ENCODE measurements around the gene ALOX5. TPM values are rescaled to one million over a fixed set of nuclear protein-coding genes. Genes with fewer than 3 reads are reported as not detected.
A peak's percentile ranks its signal among the peaks of the same experiment; 100 is the strongest.

Gene ALOX5
- total RNA-seq, 1 donor from 2014 or later, result not detected

- DNase-seq (ENCODE audit: low spot score), result no peak
- no peak for TF ChIP-seq CTCF (IDR thresholded peaks at IDR 0.05)
- H3K27ac Mint-ChIP-seq (ENCODE audit: unreplicated experiment), result no peak overlapping the region
- no peaks in the 10 kb centered on the region for H3K9me3 Mint-ChIP-seq (ENCODE audit: low read depth)
- no peaks in the 10 kb centered on the region for H3K36me3 Mint-ChIP-seq (ENCODE audit: low read depth)
- H3K27me3 Mint-ChIP-seq (ENCODE audit: low read depth), result peaks cover 10% of the 10 kb centered on the region
- H3K4me3 Mint-ChIP-seq (ENCODE audit: unreplicated experiment), result peak overlapping the region; percentile 80
- peaks cover 18% of the 10 kb centered on the region for H3K4me1 Mint-ChIP-seq (ENCODE audit: low read depth)
Measured at GRCh38 chr10:45419676-45420025, 45.6 kb downstream of the ALOX5 start.

GRCh38 chr10:45420453-45421192 is 46.6 kb downstream of the ALOX5 start:
- no peak for TF ChIP-seq CTCF (IDR thresholded peaks at IDR 0.05)
- Mint-ChIP-seq H3K9me3 (ENCODE audit: low read depth) (no peaks in the 10 kb centered on the region), H3K27me3 (ENCODE audit: low read depth) (peaks cover 10% of the 10 kb centered on the region), H3K36me3 (ENCODE audit: low read depth) (no peaks in the 10 kb centered on the region), H3K4me3 (ENCODE audit: unreplicated experiment) (peak overlapping the region; percentile 16), H3K4me1 (ENCODE audit: low read depth) (peaks cover 18% of the 10 kb centered on the region), H3K27ac (ENCODE audit: unreplicated experiment) (no peak overlapping the region)
- no peak for DNase-seq (ENCODE audit: low spot score)

- TF ChIP-seq CTCF (IDR thresholded peaks at IDR 0.05), result no peak
- DNase-seq (ENCODE audit: low spot score), result no peak
- Mint-ChIP-seq H3K36me3 (ENCODE audit: low read depth) (no peaks in the 10 kb centered on the region), H3K4me3 (ENCODE audit: unreplicated experiment) (no peak overlapping the region), H3K9me3 (ENCODE audit: low read depth) (no peaks in the 10 kb centered on the region), H3K27ac (ENCODE audit: unreplicated experiment) (no peak overlapping the region), H3K27me3 (ENCODE audit: low read depth) (peaks cover 8% of the 10 kb centered on the region), H3K4me1 (ENCODE audit: low read depth) (peaks cover 18% of the 10 kb centered on the region)
Measured at GRCh38 chr10:45421221-45422097, 47.4 kb downstream of the ALOX5 start.

- H3K9me3 Mint-ChIP-seq (ENCODE audit: low read depth), result no peaks in the 10 kb centered on the region
- no peaks in the 10 kb centered on the region for H3K36me3 Mint-ChIP-seq (ENCODE audit: low read depth)
- peaks cover 4% of the 10 kb centered on the region for H3K27me3 Mint-ChIP-seq (ENCODE audit: low read depth)
- DNase-seq (ENCODE audit: low spot score), result no peak
- H3K4me1 Mint-ChIP-seq (ENCODE audit: low read depth), result peaks cover 18% of the 10 kb centered on the region
- no peak overlapping the region for H3K4me3 Mint-ChIP-seq (ENCODE audit: unreplicated experiment)
- H3K27ac Mint-ChIP-seq (ENCODE audit: unreplicated experiment), result no peak overlapping the region
- TF ChIP-seq CTCF (IDR thresholded peaks at IDR 0.05), result no peak
Measured at GRCh38 chr10:45422207-45422865, 48.3 kb downstream of the ALOX5 start.

Measured in chondrocyte (in vitro differentiated cells).